CD4-positive, alpha-beta T cell (primary cell): Measurements from ENCODE around the gene SLC22A3. TPM values are rescaled to one million over a fixed set of nuclear protein-coding genes. Genes with fewer than 3 reads are reported as not detected.

Experiments
- ATAC-seq: fragments of 200-7000 bp; cut with Tn5 transposase; one replicate; pipeline ENCODE4 v1.10.0; 2022; ENCODE audit warnings: mild to moderate bottlenecking; ENCODE audit not compliant: poor library complexity
- CTCF ChIA-PET: fragments of 350-600 bp; sonication (Branson Sonifier 250); formaldehyde crosslinking; loops from one replicate; lab custom pipeline; 2021; ENCODE audit warnings: antibody characterized with exemption, inconsistent platforms; lab: Charles Lee
- POLR2A ChIA-PET: fragments of 350-600 bp; sonication (Branson Sonifier 250); formaldehyde crosslinking; loops from one replicate; lab custom pipeline; 2021; ENCODE audit warnings: antibody characterized with exemption, inconsistent platforms; lab: Charles Lee
- DNase-seq, 14 experiments: peaks; one replicate each; pipeline ENCODE4 v3.0.0-alpha.2; 2013 to 2020; ENCODE audit warnings: mixed read lengths in 2 of 14
- H3K27ac ChIP-seq, 2 donors: one replicate each; pipeline versions ENCODE4 v1.5.1 to v1.7.0; 2013; ENCODE audit warnings: low read length in 2 of 2, low read depth in 1 of 2, mild to moderate bottlenecking in 1 of 2
- H3K27me3 ChIP-seq, 2 experiments: 1 replicate in 1 of 2; 2 replicates in 1 of 2; pipeline versions ENCODE4 v1.6.1 to v1.7.0; 2013; ENCODE audit warnings: low read length in 2 of 2, control low read depth in 1 of 2, mild to moderate bottlenecking in 1 of 2, moderate library complexity in 1 of 2; ENCODE audit not compliant: insufficient read depth in 2 of 2, control insufficient read depth in 1 of 2
- H3K36me3 ChIP-seq: one replicate; pipeline ENCODE4 v1.6.1; 2013; ENCODE audit warnings: low read length, control low read depth; ENCODE audit not compliant: insufficient read depth
- H3K4me1 ChIP-seq: one replicate; pipeline ENCODE4 v1.6.1; 2013; ENCODE audit warnings: low read length, control low read depth; ENCODE audit not compliant: insufficient read depth
- H3K4me3 ChIP-seq: one replicate; pipeline ENCODE4 v1.5.1; 2013; ENCODE audit warnings: mild to moderate bottlenecking, low read length, moderate library complexity
- H3K9me3 ChIP-seq, 2 experiments: 1 replicate in 1 of 2; 2 replicates in 1 of 2; pipeline versions ENCODE4 v1.6.1 to v1.7.0; 2013; ENCODE audit warnings: low read length in 2 of 2, mild to moderate bottlenecking in 2 of 2, control low read depth in 1 of 2, moderate library complexity in 1 of 2; ENCODE audit not compliant: control insufficient read depth in 1 of 2, insufficient read depth in 1 of 2
- H3K27ac Mint-ChIP-seq: one replicate; pipeline ENCODE4 v1.8.0; 2020; ENCODE audit warnings: mixed read lengths
- H3K27me3 Mint-ChIP-seq: one replicate; pipeline ENCODE4 v1.8.0; 2021; ENCODE audit warnings: mixed read lengths
- H3K36me3 Mint-ChIP-seq: one replicate; pipeline ENCODE4 v1.8.0; 2021; ENCODE audit warnings: low read depth, mixed read lengths
- H3K4me1 Mint-ChIP-seq: one replicate; pipeline ENCODE4 v1.8.0; 2021; ENCODE audit warnings: low read depth, mixed read lengths
- H3K4me3 Mint-ChIP-seq: one replicate; pipeline ENCODE4 v1.8.0; 2020; ENCODE audit warnings: mild to moderate bottlenecking, mixed read lengths
- H3K9me3 Mint-ChIP-seq: one replicate; pipeline ENCODE4 v1.8.0; 2020; ENCODE audit warnings: mixed read lengths
- CTCF ChIP-seq: fragments of 200-600 bp; IDR thresholded peaks from one replicate; pipeline ENCODE4 v1.8.0; 2022; ENCODE audit warnings: antibody characterized with exemption, mild to moderate bottlenecking
- intact Hi-C, 2 experiments: fragments of 100-400 bp; cut with DNase I in 1 of 2; cut with micrococcal nuclease in 1 of 2; formaldehyde crosslinking; loops; one replicate each; pipeline versions ENCODE4 v1.15.1 to v1.9.0; 2023 to 2025; cut with DNase I, micrococcal nuclease
- total RNA-seq, 174 experiments: library from RNA in 2 of 174; stranded (reverse) in 2 of 174; gene quantifications; one replicate each; pipeline ENCODE4 v1.2.3 and lab custom pipeline; 2021 to 2026

SLC22A3 gene
- total RNA-seq, 2 experiments from 2014 or later = not detected

DNA sequence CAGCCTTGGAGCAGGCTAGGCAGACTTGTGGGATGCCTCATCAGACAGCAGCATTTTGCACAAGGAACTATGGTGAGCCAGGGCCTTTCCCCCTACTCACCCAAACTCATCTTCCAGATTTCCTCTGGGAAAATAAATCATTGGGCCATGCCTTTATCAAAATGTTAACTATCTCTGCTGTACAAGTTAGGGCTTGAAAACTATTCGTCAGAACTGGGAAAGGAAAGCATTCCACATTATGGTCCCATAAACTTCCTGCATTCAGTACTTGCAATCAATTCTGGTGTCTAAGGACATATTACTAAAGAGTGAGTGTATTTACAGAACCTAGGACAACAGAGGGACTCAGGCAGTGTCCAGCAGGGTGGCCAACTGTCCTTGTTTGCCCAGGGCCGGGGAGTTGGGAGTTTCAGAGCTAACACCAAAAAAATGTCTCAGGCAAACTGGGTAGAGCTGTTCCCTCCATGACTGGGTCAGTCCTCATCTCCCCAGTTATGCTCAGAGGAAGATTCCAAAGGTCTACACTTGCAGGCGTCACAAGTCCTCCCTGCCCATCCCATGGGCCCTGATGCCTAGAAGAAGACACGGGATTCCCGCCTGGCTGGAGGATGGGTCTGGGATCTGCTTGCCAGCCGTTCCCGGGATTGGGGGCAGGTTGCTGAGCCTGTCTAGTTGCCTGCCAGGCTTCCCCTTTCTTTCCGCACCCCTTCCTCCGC, 72.2 kb downstream of the SLC22A3 start:
- no peaks in the 10 kb centered on the region for H3K36me3 Mint-ChIP-seq
- no peak overlapping the region for H3K4me3 ChIP-seq
- DNase-seq (no peak), ATAC-seq (no peak)
- H3K27ac ChIP-seq = no peak overlapping the region
- POLR2A ChIA-PET = no interaction called here
- no peak overlapping the region for H3K27ac Mint-ChIP-seq
- no peak overlapping the region for H3K4me3 Mint-ChIP-seq
- no peak for TF ChIP-seq CTCF
- intact Hi-C loops = no loop called here
- H3K9me3 Mint-ChIP-seq = no peaks in the 10 kb centered on the region
- no peaks in the 10 kb centered on the region for H3K4me1 Mint-ChIP-seq
- H3K27me3 Mint-ChIP-seq = peaks cover 42% of the 10 kb centered on the region
- H3K27me3 ChIP-seq = peaks cover 0 to 3% of the 10 kb centered on the region in 2 experiments
- peaks cover 0 to 5% of the 10 kb centered on the region in 2 experiments for H3K9me3 ChIP-seq
- no peaks in the 10 kb centered on the region for H3K36me3 ChIP-seq
- CTCF ChIA-PET = no interaction called here
- H3K4me1 ChIP-seq = no peaks in the 10 kb centered on the region

GRCh38 chr6:160420969-160421556, 72.9 kb downstream of the SLC22A3 start:
- Histone ChIP-seq H3K9me3 (peaks cover 0 to 5% of the 10 kb centered on the region in 2 experiments), H3K4me3 (no peak overlapping the region), H3K36me3 (no peaks in the 10 kb centered on the region), H3K27me3 (peaks cover 0 to 3% of the 10 kb centered on the region in 2 experiments), H3K4me1 (peaks cover under 1% of the 10 kb centered on the region), H3K27ac (no peak overlapping the region)
- no peak for TF ChIP-seq CTCF
- intact Hi-C loops = no loop called here
- peaks cover 40% of the 10 kb centered on the region for H3K27me3 Mint-ChIP-seq
- no peak for ATAC-seq
- POLR2A ChIA-PET = no interaction called here
- no peak for DNase-seq
- no peak overlapping the region for H3K27ac Mint-ChIP-seq
- H3K9me3 Mint-ChIP-seq = no peaks in the 10 kb centered on the region
- H3K4me1 Mint-ChIP-seq = peaks cover 2% of the 10 kb centered on the region
- H3K4me3 Mint-ChIP-seq = no peak overlapping the region
- no peaks in the 10 kb centered on the region for H3K36me3 Mint-ChIP-seq
- CTCF ChIA-PET = no interaction called here

- ChIA-PET POLR2A (no interaction called here), CTCF (no interaction called here)
- H3K4me1 ChIP-seq = peaks cover 7% of the 10 kb centered on the region
- H3K27me3 Mint-ChIP-seq = peaks cover 45% of the 10 kb centered on the region
- no peak overlapping the region for H3K27ac ChIP-seq
- no peak for DNase-seq
- H3K9me3 ChIP-seq = peaks cover 0 to 5% of the 10 kb centered on the region in 2 experiments
- H3K4me3 ChIP-seq = no peak overlapping the region
- no peaks in the 10 kb centered on the region for H3K36me3 ChIP-seq
- intact Hi-C loops = no loop called here
- TF ChIP-seq CTCF = no peak
- no peak overlapping the region for H3K27ac Mint-ChIP-seq
- no peaks in the 10 kb centered on the region for H3K36me3 Mint-ChIP-seq
- H3K4me3 Mint-ChIP-seq = no peak overlapping the region
- peaks cover 0 to 3% of the 10 kb centered on the region in 2 experiments for H3K27me3 ChIP-seq
- H3K9me3 Mint-ChIP-seq = no peaks in the 10 kb centered on the region
- no peak for ATAC-seq
- peaks cover 10% of the 10 kb centered on the region for H3K4me1 Mint-ChIP-seq
These were observed 73.7 kb downstream of the SLC22A3 start for GRCh38 chr6:160421854-160422253.
